PFSK-1 (cell line): ENCODE data around the gene NR2E1.

Experiments used
- POLR2AphosphoS5 ChIP-seq: IDR thresholded peaks from 2 replicates; pipeline ENCODE4 v1.6.1; 2012; ENCODE audit warnings: low read depth, mild to moderate bottlenecking, control low read depth, low read length, moderate library complexity
- REST ChIP-seq, 2 experiments: IDR thresholded peaks; 2 replicates each; pipeline versions ENCODE4 v1.6.1 to v1.8.0; 2011 to 2012; ENCODE audit warnings: low read depth in 2 of 2, low read length in 2 of 2, control low read depth in 1 of 2, inconsistent platforms in 1 of 2, mild to moderate bottlenecking in 1 of 2, moderate library complexity in 1 of 2; ENCODE audit not compliant: insufficient read depth in 1 of 2
- TAF1 ChIP-seq: IDR thresholded peaks from 2 replicates; pipeline ENCODE4 v1.6.1; 2012; ENCODE audit warnings: low read length, control low read depth, borderline replicate concordance; ENCODE audit not compliant: insufficient read depth

GRCh38 chr6:108211671-108212070 is 45.8 kb downstream of the NR2E1 start:
- TF ChIP-seq REST (IDR thresholded peaks at IDR 0.05; ENCODE audit: insufficient read depth in 1 of 2, low read depth in 2 of 2, low read length in 2 of 2) (no peak), POLR2AphosphoS5 (no peak), TAF1 (no peak)
